GM12874 (cell line): ENCODE results near the gene CAMSAP2.

Experiments used
- CTCF ChIP-seq: IDR thresholded peaks from 2 replicates; pipeline ENCODE4 v1.5.1; 2011; ENCODE audit warnings: low read depth, mild to moderate bottlenecking, control low read depth, low read length, moderate library complexity; ENCODE audit not compliant: insufficient read depth

Gene CAMSAP2

GRCh38 chr1:200786788-200787187 is 48.1 kb downstream of the CAMSAP2 start:
- no peak for TF ChIP-seq CTCF

- TF ChIP-seq CTCF: no peak
Measured at GRCh38 chr1:200787896-200788387, 49.2 kb downstream of the CAMSAP2 start.

GRCh38 chr1:200793677-200794076 is 55.0 kb downstream of the CAMSAP2 start:
- TF ChIP-seq CTCF: no peak

- no peak for TF ChIP-seq CTCF
Measured at GRCh38 chr1:200794506-200795065, 55.9 kb downstream of the CAMSAP2 start.

- no peak for TF ChIP-seq CTCF
Measured at GRCh38 chr1:200795156-200795555, 56.5 kb downstream of the CAMSAP2 start.

GRCh38 chr1:200802042-200802441 is 63.3 kb downstream of the CAMSAP2 start:
- no peak for TF ChIP-seq CTCF

- peak; percentile 90 for TF ChIP-seq CTCF
Measured at GRCh38 chr1:200802865-200803512, 64.3 kb downstream of the CAMSAP2 start.
